H1 (cell line): ENCODE data around the gene TGM4. TPM values are rescaled to one million over a fixed set of nuclear protein-coding genes. Genes with fewer than 3 reads are reported as not detected.

Experiments
- CTCF ChIA-PET: fragments of 300-600 bp; sonication (Branson Sonifier 250); formaldehyde crosslinking; loops from one replicate; lab custom pipeline; 2021; ENCODE audit not compliant: partially characterized antibody; lab: Charles Lee
- POLR2A ChIA-PET: fragments of 300-600 bp; sonication (Branson Sonifier 250); formaldehyde crosslinking; loops from one replicate; lab custom pipeline; 2021; ENCODE audit warnings: inconsistent platforms; ENCODE audit not compliant: partially characterized antibody; lab: Charles Lee
- DNase-seq, 2 experiments: peaks; one replicate each; pipeline versions ENCODE4 v3.0.0 to v3.0.0-alpha.2; 2010 to 2022; ENCODE audit warnings: low spot score in 2 of 2, low read depth in 1 of 2, mixed read lengths in 1 of 2
- FAIRE-seq: peaks from 2 replicates; lab custom pipeline; 2011; peaks lifted over from hg19 to GRCh38; lab: Jason Lieb, UNC
- H2AFZ ChIP-seq: 2 replicates; pipeline ENCODE4 v1.8.1; 2012; ENCODE audit warnings: low read length, inconsistent platforms
- H2AK5ac ChIP-seq: 2 replicates; pipeline ENCODE4 v1.6.1; 2013; ENCODE audit warnings: low read depth, low read length
- H2BK120ac ChIP-seq: replicated peaks from 2 replicates; pipeline ENCODE3; 2013; ENCODE audit warnings: low read depth, low read length, inconsistent platforms
- H2BK12ac ChIP-seq: 2 replicates; pipeline ENCODE4 v1.6.1; 2013; ENCODE audit warnings: low read depth, low read length
- H2BK15ac ChIP-seq: 2 replicates; pipeline ENCODE4 v1.6.1; 2013; ENCODE audit warnings: low read length
- H2BK20ac ChIP-seq: 2 replicates; pipeline ENCODE4 v1.6.1; 2013; ENCODE audit warnings: low read length
- H2BK5ac ChIP-seq: 2 replicates; pipeline ENCODE4 v1.6.1; 2013; ENCODE audit warnings: low read depth, low read length
- H3K14ac ChIP-seq: 2 replicates; pipeline ENCODE4 v1.6.1; 2013; ENCODE audit warnings: inconsistent platforms; ENCODE audit not compliant: insufficient read length
- H3K18ac ChIP-seq: 2 replicates; pipeline ENCODE4 v1.6.1; 2013; ENCODE audit warnings: low read length; ENCODE audit errors: extremely low read depth
- H3K23ac ChIP-seq: 2 replicates; pipeline ENCODE4 v1.6.1; 2013; ENCODE audit warnings: inconsistent platforms; ENCODE audit not compliant: insufficient read length
- H3K23me2 ChIP-seq: 2 replicates; pipeline ENCODE4 v1.6.1; 2013; ENCODE audit warnings: low read depth, low read length
- H3K27ac ChIP-seq: 2 replicates; pipeline ENCODE4 v1.6.1; 2011; ENCODE audit warnings: low read depth, low read length, inconsistent platforms
- H3K27me3 ChIP-seq, 4 experiments: replicated peaks in 1 of 4; 1 replicate in 1 of 4; 2 replicates in 3 of 4; pipeline versions ENCODE4 v1.6.1 to v1.8.1; 2011 to 2013; ENCODE audit warnings: low read length in 3 of 4, mild to moderate bottlenecking in 3 of 4, inconsistent platforms in 2 of 4, mixed read lengths in 2 of 4, moderate library complexity in 1 of 4; ENCODE audit not compliant: control insufficient read depth in 3 of 4, insufficient read depth in 3 of 4; ENCODE audit errors: extremely low read depth in 1 of 4
- H3K36me3 ChIP-seq, 4 experiments: 2 replicates each; pipeline versions ENCODE4 v1.6.1 to v1.8.1; 2011 to 2013; ENCODE audit warnings: mild to moderate bottlenecking in 4 of 4, low read length in 3 of 4, moderate library complexity in 2 of 4, control low read depth in 1 of 4, inconsistent platforms in 1 of 4; ENCODE audit not compliant: insufficient read depth in 4 of 4, control insufficient read depth in 2 of 4
- H3K4ac ChIP-seq: replicated peaks from 2 replicates; pipeline ENCODE3; 2013; ENCODE audit warnings: low read length, low read depth, mixed read lengths, inconsistent platforms; ENCODE audit not compliant: insufficient read length
- H3K4me1 ChIP-seq, 4 experiments: replicated peaks in 1 of 4; 1 replicate in 1 of 4; 2 replicates in 3 of 4; pipeline versions ENCODE4 v1.6.1 to v1.8.1; 2011 to 2013; ENCODE audit warnings: low read length in 3 of 4, inconsistent platforms in 2 of 4, mixed read lengths in 1 of 4; ENCODE audit not compliant: insufficient read depth in 4 of 4, control insufficient read depth in 3 of 4
- H3K4me2 ChIP-seq, 2 experiments: 2 replicates each; pipeline versions ENCODE4 v1.6.1 to v1.8.1; 2011 to 2013; ENCODE audit warnings: low read depth in 2 of 2, low read length in 2 of 2, control low read depth in 1 of 2, inconsistent platforms in 1 of 2, mild to moderate bottlenecking in 1 of 2; ENCODE audit not compliant: insufficient read depth in 1 of 2
- H3K4me3 ChIP-seq, 4 experiments: fragments of 200-600, 300-600 bp in 1 of 4; sonication (generic), shearing (Covaris generic), sonication (Bioruptor Twin) in 1 of 4; 2 replicates each; pipeline versions ENCODE4 v1.5.1 to v1.8.1; 2011 to 2016; ENCODE audit warnings: low read length in 4 of 4, low read depth in 3 of 4, control low read depth in 2 of 4, inconsistent platforms in 2 of 4, mild to moderate bottlenecking in 2 of 4, mixed read lengths in 1 of 4, moderate library complexity in 1 of 4; ENCODE audit not compliant: insufficient read depth in 2 of 4; ENCODE audit errors: extremely low read depth in 1 of 4
- H3K56ac ChIP-seq: replicated peaks from 2 replicates; pipeline ENCODE3; 2013; ENCODE audit warnings: low read depth, mild to moderate bottlenecking, mixed read lengths, low read length, inconsistent platforms; ENCODE audit not compliant: insufficient read length
- H3K79me1 ChIP-seq: 2 replicates; pipeline ENCODE4 v1.6.1; 2013; ENCODE audit warnings: low read depth, low read length, control low read depth
- H3K79me2 ChIP-seq, 2 experiments: 2 replicates each; pipeline versions ENCODE4 v1.6.1 to v1.8.1; 2012 to 2013; ENCODE audit warnings: low read length in 2 of 2, mild to moderate bottlenecking in 2 of 2, inconsistent platforms in 1 of 2; ENCODE audit not compliant: insufficient read depth in 2 of 2, control insufficient read depth in 1 of 2
- H3K9ac ChIP-seq, 4 experiments: replicated peaks in 1 of 4; 1 replicate in 1 of 4; 2 replicates in 3 of 4; pipeline versions ENCODE4 v1.6.1 to v1.8.1; 2011 to 2013; ENCODE audit warnings: low read depth in 3 of 4, low read length in 3 of 4, control low read depth in 2 of 4, mild to moderate bottlenecking in 2 of 4, moderate library complexity in 2 of 4, inconsistent platforms in 1 of 4; ENCODE audit errors: extremely low read depth in 1 of 4
- H3K9me3 ChIP-seq, 2 experiments: 2 replicates each; pipeline versions ENCODE4 v1.6.1 to v1.8.1; 2012 to 2013; ENCODE audit warnings: mild to moderate bottlenecking in 2 of 2, moderate library complexity in 2 of 2, control low read depth in 1 of 2, inconsistent platforms in 1 of 2, low read depth in 1 of 2, low read length in 1 of 2, mixed read lengths in 1 of 2; ENCODE audit not compliant: insufficient read depth in 2 of 2
- H4K20me1 ChIP-seq, 2 experiments: replicated peaks in 1 of 2; 2 replicates each; pipeline versions ENCODE3 to v1.8.1; 2011 to 2013; ENCODE audit warnings: inconsistent platforms in 2 of 2, low read length in 2 of 2, mild to moderate bottlenecking in 1 of 2; ENCODE audit not compliant: insufficient read depth in 2 of 2, control insufficient read depth in 1 of 2
- H4K5ac ChIP-seq: 2 replicates; pipeline ENCODE4 v1.6.1; 2013; ENCODE audit warnings: low read length, low read depth, mixed read lengths, inconsistent platforms; ENCODE audit not compliant: insufficient read length
- H4K8ac ChIP-seq: 2 replicates; pipeline ENCODE4 v1.8.0; 2013; ENCODE audit warnings: mild to moderate bottlenecking, moderate library complexity, low read length, inconsistent platforms; ENCODE audit not compliant: insufficient read depth; ENCODE audit errors: extremely low read depth
- H4K91ac ChIP-seq: replicated peaks from 2 replicates; pipeline ENCODE3; 2013; ENCODE audit warnings: low read length, mixed read lengths, inconsistent platforms; ENCODE audit not compliant: insufficient read length
- CBX5 ChIP-seq: fragments of 300-800, 300-1000 bp; sonication (generic); IDR thresholded peaks from 2 replicates; pipeline ENCODE4 v1.7.1; 2016; ENCODE audit warnings: antibody characterized with exemption, low read length, low read depth
- CEBPB ChIP-seq: IDR thresholded peaks from 2 replicates; pipeline ENCODE4 v1.6.1; 2012; ENCODE audit warnings: low read depth, low read length
- EZH2 ChIP-seq: fragments of 200-600 bp; sonication (generic); IDR thresholded peaks from 2 replicates; pipeline ENCODE4 v1.7.1; 2012; ENCODE audit warnings: low read depth, mild to moderate bottlenecking, moderate library complexity, low read length, inconsistent platforms; ENCODE audit not compliant: severe bottlenecking
- GTF2F1 ChIP-seq: IDR thresholded peaks from 2 replicates; pipeline ENCODE4 v1.6.1; 2012; ENCODE audit warnings: low read depth, low read length, improper control_type of control experiment, borderline replicate concordance
- HDAC2 ChIP-seq, 2 experiments: fragments of 300-600 bp in 1 of 2; sonication (generic) in 1 of 2; IDR thresholded peaks; 2 replicates each; pipeline ENCODE4 v1.6.1; 2011 to 2012; ENCODE audit warnings: low read depth in 2 of 2, low read length in 2 of 2, mild to moderate bottlenecking in 2 of 2, moderate library complexity in 2 of 2, borderline replicate concordance in 1 of 2, inconsistent platforms in 1 of 2
- SAP30 ChIP-seq: fragments of 300-600 bp; sonication (generic); IDR thresholded peaks from 2 replicates; pipeline ENCODE4 v1.7.1; 2012; ENCODE audit warnings: low read length, moderate library complexity, mild to moderate bottlenecking, inconsistent platforms; ENCODE audit not compliant: insufficient read depth, insufficient replicate concordance
- SP1 ChIP-seq: IDR thresholded peaks from 2 replicates; pipeline ENCODE4 v1.6.1; 2011; ENCODE audit warnings: low read depth, low read length
- SP2 ChIP-seq: IDR thresholded peaks from 2 replicates; pipeline ENCODE4 v1.6.1; 2012; ENCODE audit warnings: mild to moderate bottlenecking, low read length, inconsistent platforms
- SP4 ChIP-seq: IDR thresholded peaks from 2 replicates; pipeline ENCODE4 v1.6.1; 2012; ENCODE audit warnings: low read length, inconsistent platforms
- TCF12 ChIP-seq: IDR thresholded peaks from 2 replicates; pipeline ENCODE4 v1.6.1; 2011; ENCODE audit warnings: low read depth, mild to moderate bottlenecking, low read length
- WGBS, 2 experiments: shearing (Covaris generic) in 1 of 2; methylation state at CpG; one replicate each; pipeline versions ENCODE4 v1.1.6 to v1.1.7; 2013 to 2015; ENCODE audit warnings: low lambda C conversion rate in 2 of 2, mixed read lengths in 2 of 2, inconsistent platforms in 1 of 2, low coverage in 1 of 2, missing lambda C conversion rate in 1 of 2; ENCODE audit not compliant: insufficient replicate concordance in 2 of 2, insufficient coverage in 1 of 2, insufficient read length in 1 of 2; ENCODE audit errors: extremely low coverage in 1 of 2, missing lambda C conversion rate in 1 of 2; 5-methylcytosine and 5-hydroxymethylcytosine counted together
- polyA plus RNA-seq, 7 experiments: library from polyadenylated mRNA; depleted of rRNA in 3 of 7; stranded (reverse) in 5 of 7; unstranded in 2 of 7; fragments of >200 nt in 5 of 7; fragments of 200-250 nt in 2 of 7; gene quantifications; 1 replicate in 5 of 7; 2 replicates in 1 of 7; 4 replicates in 1 of 7; pipeline versions ENCODE4 v1.2.1 to v1.2.3, GENCODE V29; 2011 to 2013; ENCODE audit warnings: missing spikeins in 2 of 7, mixed read lengths in 2 of 7
- total RNA-seq: library from RNA; stranded (reverse); fragmentation: NEBNext Ultra II Directional; extraction: Animal tissue kit (Norgen Biotek cat#: 25700); gene quantifications from 2 replicates; pipeline ENCODE4 v1.2.1, GENCODE V29; 2021
- TF ChIP-seq, protein P1 (sequence below): IDR thresholded peaks from 2 replicates; pipeline ENCODE4 v1.6.1; 2012; ENCODE audit warnings: low read length, inconsistent platforms

Gene TGM4
- total and polyA plus RNA-seq, 2 of the 8 experiments (the other 6 are each of a cell fraction or from before 2014, with no cell fraction given) = 0.02 TPM; not detected in 1

DNA sequence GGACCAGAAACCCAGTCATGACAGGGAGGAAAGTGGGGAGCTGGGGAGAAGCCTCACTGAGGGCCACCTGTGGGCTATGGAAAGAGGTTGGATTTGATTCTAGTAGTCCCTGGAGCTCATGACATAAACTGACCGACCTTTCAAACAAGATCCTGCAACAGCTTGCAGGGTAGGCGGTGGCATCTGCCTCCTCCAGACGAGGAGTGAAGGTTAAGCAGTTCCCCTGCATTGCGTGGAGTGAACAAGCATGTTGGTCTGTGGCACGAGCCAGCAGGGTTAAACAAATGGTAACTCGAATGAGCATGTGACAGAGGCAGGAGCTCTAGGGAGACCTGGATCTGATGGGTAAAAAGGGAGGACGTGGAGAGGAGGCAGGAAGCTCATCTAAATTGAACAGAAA is 12.7 kb downstream of the TGM4 start:
- no peak overlapping the region for H3K27ac ChIP-seq
- H3K9me3 ChIP-seq = peaks cover 4 to 8% of the 10 kb centered on the region in 2 experiments; a peak in 2 of 4 replicates
- CTCF ChIA-PET = interaction anchor here (1.0 to 1.2 kb wide), 2 partner anchors 26 to 28 kb away, joined by 4 to 6 read pairs; no protein-coding TSS in a partner anchor
- POLR2A ChIA-PET = no interaction called here
- H3K4ac ChIP-seq = peak overlapping the region; percentile 39
- H3K23me2 ChIP-seq = no peaks in the 10 kb centered on the region; the same call in 1 of the 2 replicates
- peak overlapping the region; percentile 63; the same call in 1 of the 2 replicates for H2BK12ac ChIP-seq
- no peaks in the 10 kb centered on the region for H3K79me2 ChIP-seq
- H4K5ac ChIP-seq = no peak overlapping the region
- H2AFZ ChIP-seq = no peak overlapping the region
- no peak overlapping the region for H2BK15ac ChIP-seq
- peak overlapping the region; percentile 0; the same call in 1 of the 2 replicates for H3K18ac ChIP-seq
- DNase-seq = no peak
- H3K4me2 ChIP-seq = no peak overlapping the region
- H4K20me1 ChIP-seq = no peaks in the 10 kb centered on the region
- H3K36me3 ChIP-seq = no peaks in the 10 kb centered on the region
- no peak for FAIRE-seq
- no peak overlapping the region for H2AK5ac ChIP-seq
- H3K79me1 ChIP-seq = no peaks in the 10 kb centered on the region
- H3K9ac ChIP-seq = no peak overlapping the region
- WGBS, 2 experiments = 81% methylated on average over 7 of the region's 7 CpGs; no CpG with 5 or more reads in 1 of the 2 experiments
- peak overlapping the region; percentile 8; the same call in 1 of the 2 replicates for H4K8ac ChIP-seq
- no peak overlapping the region; the same call in 1 of the 2 replicates for H2BK20ac ChIP-seq
- H4K91ac ChIP-seq = peak overlapping the region; percentile 66
- H2BK5ac ChIP-seq = no peak overlapping the region
- no peak overlapping the region for H3K4me3 ChIP-seq
- no peak overlapping the region for H3K56ac ChIP-seq
- no peak overlapping the region for H2BK120ac ChIP-seq
- H3K27me3 ChIP-seq = no peaks in the 10 kb centered on the region
- H3K14ac ChIP-seq = no peak overlapping the region
- no peak overlapping the region for H3K23ac ChIP-seq
- peaks cover 0 to 2% (median 0%) of the 10 kb centered on the region in 4 experiments; a peak in 2 of 7 replicates for H3K4me1 ChIP-seq
- TF ChIP-seq SP1 (no peak), SP4 (no peak), GTF2F1 (no peak), SP2 (no peak), CBX5 (no peak), CEBPB (no peak), HDAC2 (IDR thresholded peaks at IDR 0.05; ENCODE audit: borderline replicate concordance in 1 of 2, low read depth in 2 of 2, low read length in 2 of 2) (no peak), SAP30 (no peak), TCF12 (no peak), EZH2 (no peak)
- TF ChIP-seq, protein P1, sequence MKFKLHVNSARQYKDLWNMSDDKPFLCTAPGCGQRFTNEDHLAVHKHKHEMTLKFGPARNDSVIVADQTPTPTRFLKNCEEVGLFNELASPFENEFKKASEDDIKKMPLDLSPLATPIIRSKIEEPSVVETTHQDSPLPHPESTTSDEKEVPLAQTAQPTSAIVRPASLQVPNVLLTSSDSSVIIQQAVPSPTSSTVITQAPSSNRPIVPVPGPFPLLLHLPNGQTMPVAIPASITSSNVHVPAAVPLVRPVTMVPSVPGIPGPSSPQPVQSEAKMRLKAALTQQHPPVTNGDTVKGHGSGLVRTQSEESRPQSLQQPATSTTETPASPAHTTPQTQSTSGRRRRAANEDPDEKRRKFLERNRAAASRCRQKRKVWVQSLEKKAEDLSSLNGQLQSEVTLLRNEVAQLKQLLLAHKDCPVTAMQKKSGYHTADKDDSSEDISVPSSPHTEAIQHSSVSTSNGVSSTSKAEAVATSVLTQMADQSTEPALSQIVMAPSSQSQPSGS = no peak
